IPS-18c (cell line): Measurements from ENCODE around the gene EVA1C.
"Not testable (repeated sequence)": the region's sequence is repeated elsewhere in the genome, so short reads cannot be mapped to it uniquely, and the experiment has no call there.

Source experiments
- H3K4me3 ChIP-seq: 2 replicates; pipeline ENCODE4 v1.7.0; 2013; ENCODE audit warnings: low read depth, mild to moderate bottlenecking, low read length, moderate library complexity; ENCODE audit not compliant: insufficient read depth
- H3K9me3 ChIP-seq: one replicate; pipeline ENCODE4 v1.6.1; 2013; ENCODE audit warnings: mild to moderate bottlenecking, low read length, moderate library complexity; ENCODE audit not compliant: control insufficient read depth, insufficient read depth

Gene EVA1C

GRCh38 chr21:32525282-32525681 is 112.8 kb downstream of the EVA1C start:
- no peaks in the 10 kb centered on the region for H3K9me3 ChIP-seq
- H3K4me3 ChIP-seq = no peak overlapping the region

GRCh38 chr21:32529679-32530078 is 117.2 kb downstream of the EVA1C start:
- Histone ChIP-seq H3K9me3 (peaks cover 3% of the 10 kb centered on the region), H3K4me3 (no peak overlapping the region)

GRCh38 chr21:32530809-32531208 is 118.3 kb downstream of the EVA1C start:
- not testable (repeated sequence) for H3K4me3 ChIP-seq, H3K9me3 ChIP-seq

- H3K9me3 ChIP-seq, H3K4me3 ChIP-seq: not testable (repeated sequence)
Observed at GRCh38 chr21:32531561-32531960, 119.1 kb downstream of the EVA1C start.

- Histone ChIP-seq H3K9me3 (peaks cover 3% of the 10 kb centered on the region), H3K4me3 (no peak overlapping the region)
Observed at GRCh38 chr21:32532636-32533035, 120.1 kb downstream of the EVA1C start.

- Histone ChIP-seq H3K9me3 (peaks cover 3% of the 10 kb centered on the region), H3K4me3 (no peak overlapping the region)
Observed at GRCh38 chr21:32533053-32533452, 120.5 kb downstream of the EVA1C start.

GRCh38 chr21:32533611-32534010 is 121.1 kb downstream of the EVA1C start:
- Histone ChIP-seq H3K4me3 (no peak overlapping the region), H3K9me3 (peaks cover 3% of the 10 kb centered on the region)

- Histone ChIP-seq H3K4me3 (no peak overlapping the region), H3K9me3 (peaks cover 3% of the 10 kb centered on the region)
Observed at GRCh38 chr21:32534113-32534512, 121.6 kb downstream of the EVA1C start.

- Histone ChIP-seq H3K9me3 (peaks cover under 1% of the 10 kb centered on the region), H3K4me3 (no peak overlapping the region)
Observed at GRCh38 chr21:32535612-32536011, 123.1 kb downstream of the EVA1C start.

- no peak overlapping the region for H3K4me3 ChIP-seq
- no peaks in the 10 kb centered on the region for H3K9me3 ChIP-seq
Observed at GRCh38 chr21:32537569-32537881, 125.0 kb downstream of the EVA1C start.

GRCh38 chr21:32538147-32538792 is 125.8 kb downstream of the EVA1C start:
- Histone ChIP-seq H3K4me3 (no peak overlapping the region), H3K9me3 (no peaks in the 10 kb centered on the region)

- H3K9me3 ChIP-seq = no peaks in the 10 kb centered on the region
- H3K4me3 ChIP-seq = no peak overlapping the region
Observed at GRCh38 chr21:32539378-32539777, 126.9 kb downstream of the EVA1C start.

- H3K4me3 ChIP-seq, H3K9me3 ChIP-seq: not testable (repeated sequence)
Observed at GRCh38 chr21:32543056-32543455, 130.6 kb downstream of the EVA1C start.

- no peaks in the 10 kb centered on the region for H3K9me3 ChIP-seq
- H3K4me3 ChIP-seq = no peak overlapping the region
Observed at GRCh38 chr21:32543975-32544374, 131.5 kb downstream of the EVA1C start.

GRCh38 chr21:32544697-32545096 is 132.2 kb downstream of the EVA1C start:
- no peaks in the 10 kb centered on the region for H3K9me3 ChIP-seq
- no peak overlapping the region for H3K4me3 ChIP-seq

GRCh38 chr21:32545948-32546441 is 133.5 kb downstream of the EVA1C start:
- Histone ChIP-seq H3K9me3 (no peaks in the 10 kb centered on the region), H3K4me3 (no peak overlapping the region)

GRCh38 chr21:32547018-32547417 is 134.5 kb downstream of the EVA1C start:
- Histone ChIP-seq H3K9me3 (no peaks in the 10 kb centered on the region), H3K4me3 (no peak overlapping the region)

GRCh38 chr21:32548978-32549377 is 136.5 kb downstream of the EVA1C start:
- no peaks in the 10 kb centered on the region for H3K9me3 ChIP-seq

GRCh38 chr21:32549440-32549839 is 136.9 kb downstream of the EVA1C start:
- Histone ChIP-seq H3K4me3 (no peak overlapping the region), H3K9me3 (no peaks in the 10 kb centered on the region)

More at GRCh38 chr21:32548978-32549377, 136.5 kb downstream of the EVA1C start:
- H3K4me3 ChIP-seq = no peak overlapping the region
